Prostate gland (tissue), 2 donors: Measurements from ENCODE around the gene MYO18B. TPM values are rescaled to one million over a fixed set of nuclear protein-coding genes. Genes with fewer than 3 reads are reported as not detected.

Source experiments
- DNase-seq: peaks from one replicate; pipeline ENCODE4 v3.0.0-alpha.2; 2019; ENCODE audit warnings: low spot score
- H3K27ac ChIP-seq, 2 donors: fragments of 200-600 bp; sonication (generic); 2 replicates each; pipeline ENCODE4 v1.5.1; 2017 to 2019
- H3K27me3 ChIP-seq: fragments of 200-600 bp; sonication (generic); replicated peaks from 2 replicates; pipeline ENCODE4 v1.5.1; 2019; ENCODE audit not compliant: insufficient read depth
- H3K36me3 ChIP-seq, 2 donors: fragments of 200-600 bp; sonication (generic); 1 replicate in 1 of 2; 2 replicates in 1 of 2; pipeline versions ENCODE4 v1.5.1 to v1.8.1; 2017 to 2019
- H3K4me1 ChIP-seq: fragments of 200-600 bp; sonication (generic); replicated peaks from 2 replicates; pipeline ENCODE4 v1.5.1; 2019
- H3K4me3 ChIP-seq, 2 donors: fragments of 200-600 bp; sonication (generic); 2 replicates each; pipeline ENCODE4 v1.5.1; 2017 to 2019
- H3K9me3 ChIP-seq: fragments of 200-600 bp; sonication (generic); 2 replicates; pipeline ENCODE4 v1.5.1; 2017
- CTCF ChIP-seq, 4 experiments: fragments of 200-600 bp in 2 of 4; fragments of 450-650 bp in 2 of 4; sonication (generic) in 2 of 4; IDR thresholded peaks; 1 replicate in 3 of 4; 2 replicates in 1 of 4; pipeline ENCODE4 v1.5.1; 2016 to 2019; ENCODE audit warnings: antibody characterized with exemption in 4 of 4, mild to moderate bottlenecking in 2 of 4, moderate library complexity in 2 of 4
- POLR2A ChIP-seq: fragments of 450-650 bp; IDR thresholded peaks from one replicate; pipeline ENCODE4 v1.6.1; 2016; ENCODE audit warnings: antibody characterized with exemption, mild to moderate bottlenecking
- POLR2AphosphoS5 ChIP-seq: sonication (generic); formaldehyde crosslinking; IDR thresholded peaks from one replicate; pipeline ENCODE4 v1.6.1; 2017; ENCODE audit warnings: antibody characterized with exemption
- WGBS: methylation state at CpG from one replicate; pipeline ENCODE4 v1.1.5; 2018; 5-methylcytosine and 5-hydroxymethylcytosine counted together
- intact Hi-C: fragments of 100-400 bp; cut with DNase I; formaldehyde crosslinking; loops from one replicate; pipeline ENCODE4 v1.14.2; 2022
- total RNA-seq, 2 donors: library from RNA; depleted of rRNA; stranded (reverse); fragments of >200 nt; gene quantifications; one replicate each; pipeline ENCODE4 v1.1.0, GENCODE V29; 2016

The MYO18B gene
- total RNA-seq, 2 donors from 2014 or later, result 3.1 to 7.1 TPM

GRCh38 chr22:25765801-25766200 is 23.8 kb downstream of the MYO18B start:
- WGBS, result 92% methylated on average over 4 of the region's 4 CpGs
- Histone ChIP-seq H3K4me1 (no peaks in the 10 kb centered on the region), H3K4me3 (no peak overlapping the region), H3K36me3 (no peaks in the 10 kb centered on the region), H3K27ac (no peak overlapping the region), H3K27me3 (no peaks in the 10 kb centered on the region), H3K9me3 (no peaks in the 10 kb centered on the region)
- no peak for DNase-seq
- intact Hi-C loops, result no loop called here
- TF ChIP-seq POLR2AphosphoS5 (no peak), CTCF (IDR thresholded peaks at IDR 0.05) (no peak), POLR2A (no peak)

- intact Hi-C loops, result no loop called here
- no peaks in the 10 kb centered on the region for H3K9me3 ChIP-seq
- H3K27me3 ChIP-seq, result no peaks in the 10 kb centered on the region
- no peak for DNase-seq
- no peak for TF ChIP-seq POLR2A
- no peak for TF ChIP-seq POLR2AphosphoS5
- TF ChIP-seq CTCF (IDR thresholded peaks at IDR 0.05), result no peak
- H3K27ac ChIP-seq, result no peak overlapping the region
- H3K4me1 ChIP-seq, result no peaks in the 10 kb centered on the region
- WGBS, result 97% methylated on average over 3 of the region's 3 CpGs
- no peak overlapping the region for H3K4me3 ChIP-seq
- H3K36me3 ChIP-seq, result no peaks in the 10 kb centered on the region
Measured at GRCh38 chr22:25766418-25766817, 24.4 kb downstream of the MYO18B start.

GRCh38 chr22:25770333-25770732 is 28.3 kb downstream of the MYO18B start:
- Histone ChIP-seq H3K4me1 (no peaks in the 10 kb centered on the region), H3K4me3 (no peak overlapping the region), H3K27me3 (no peaks in the 10 kb centered on the region), H3K27ac (no peak overlapping the region), H3K9me3 (no peaks in the 10 kb centered on the region), H3K36me3 (no peaks in the 10 kb centered on the region)
- TF ChIP-seq CTCF (IDR thresholded peaks at IDR 0.05) (no peak), POLR2AphosphoS5 (no peak), POLR2A (no peak)
- intact Hi-C loops, result loop anchor here (5.0 kb wide), 2 partner anchors 308 to 568 kb away; no protein-coding TSS in a partner anchor
- no peak for DNase-seq
- 85% methylated on average over 4 of the region's 4 CpGs for WGBS

GRCh38 chr22:25772288-25772687 is 30.3 kb downstream of the MYO18B start:
- TF ChIP-seq POLR2A (no peak), POLR2AphosphoS5 (no peak), CTCF (IDR thresholded peaks at IDR 0.05) (no peak)

GRCh38 chr22:25774575-25775026 is 32.6 kb downstream of the MYO18B start:
- DNase-seq, result no peak
- no peak for TF ChIP-seq POLR2A
- peak in 2 of 4 experiments; percentile 31 to 46 for TF ChIP-seq CTCF (IDR thresholded peaks at IDR 0.05)
- Histone ChIP-seq H3K4me3 (no peak overlapping the region), H3K27me3 (no peaks in the 10 kb centered on the region), H3K36me3 (no peaks in the 10 kb centered on the region), H3K9me3 (no peaks in the 10 kb centered on the region), H3K27ac (no peak overlapping the region), H3K4me1 (no peaks in the 10 kb centered on the region)
- WGBS, result 63% methylated on average over 10 of the region's 12 CpGs
- intact Hi-C loops, result loop anchor here (5.0 kb wide), 3 partner anchors 312 to 572 kb away; no protein-coding TSS in a partner anchor

More at GRCh38 chr22:25772288-25772687, 30.3 kb downstream of the MYO18B start:
- H3K9me3 ChIP-seq, result no peaks in the 10 kb centered on the region
- DNase-seq, result no peak
- no peaks in the 10 kb centered on the region for H3K27me3 ChIP-seq
- no peak overlapping the region for H3K4me3 ChIP-seq
- 68% methylated on average over 9 of the region's 9 CpGs for WGBS
- no peaks in the 10 kb centered on the region for H3K36me3 ChIP-seq
- H3K27ac ChIP-seq, result no peak overlapping the region
- intact Hi-C loops, result loop anchor here (5.0 kb wide), 2 partner anchors 310 to 570 kb away; no protein-coding TSS in a partner anchor
- no peaks in the 10 kb centered on the region for H3K4me1 ChIP-seq
